Mesenchymal stem cell (in vitro differentiated cells and primary cell): ENCODE data around the gene LNP1.
"Not testable (repeated sequence)": the region's sequence is repeated elsewhere in the genome, so short reads cannot be mapped to it uniquely, and the experiment has no call there.

Experiments
- DNase-seq: peaks from one replicate; pipeline ENCODE4 v3.0.0-alpha.2; 2013
- H2AFZ ChIP-seq: one replicate; pipeline ENCODE4 v1.6.1; 2013; ENCODE audit warnings: low read depth, mild to moderate bottlenecking, control low read depth, inconsistent platforms, low read length, moderate library complexity
- H2AK5ac ChIP-seq: 2 replicates; pipeline ENCODE4 v1.6.1; 2013; ENCODE audit warnings: low read length, moderate library complexity, mild to moderate bottlenecking, inconsistent platforms; ENCODE audit not compliant: severe bottlenecking
- H2BK120ac ChIP-seq: one replicate; pipeline ENCODE4 v1.6.1; 2013; ENCODE audit warnings: low read depth, mild to moderate bottlenecking, inconsistent platforms, low read length, moderate library complexity
- H2BK12ac ChIP-seq, 2 experiments: one replicate each; pipeline ENCODE4 v1.6.1; 2013; ENCODE audit warnings: inconsistent platforms in 2 of 2, low read length in 2 of 2, mild to moderate bottlenecking in 2 of 2, moderate library complexity in 2 of 2, control low read depth in 1 of 2
- H2BK15ac ChIP-seq: one replicate; pipeline ENCODE4 v1.6.1; 2013; ENCODE audit warnings: mild to moderate bottlenecking, low read depth, inconsistent platforms; ENCODE audit not compliant: poor library complexity, severe bottlenecking
- H2BK5ac ChIP-seq: 2 replicates; pipeline ENCODE4 v1.6.1; 2013; ENCODE audit warnings: low read depth, mild to moderate bottlenecking, low read length, control low read depth, inconsistent platforms; ENCODE audit not compliant: poor library complexity, severe bottlenecking
- H3K14ac ChIP-seq, 2 experiments: one replicate each; pipeline ENCODE4 v1.6.1; 2013; ENCODE audit warnings: inconsistent platforms in 2 of 2, low read length in 2 of 2, control low read depth in 1 of 2, mild to moderate bottlenecking in 1 of 2, moderate library complexity in 1 of 2
- H3K18ac ChIP-seq, 2 experiments: one replicate each; pipeline ENCODE4 v1.6.1; 2013; ENCODE audit warnings: inconsistent platforms in 2 of 2, low read length in 2 of 2, control low read depth in 1 of 2, low read depth in 1 of 2, mild to moderate bottlenecking in 1 of 2
- H3K23ac ChIP-seq, 2 experiments: one replicate each; pipeline ENCODE4 v1.6.1; 2013; ENCODE audit warnings: inconsistent platforms in 2 of 2, low read length in 2 of 2, mild to moderate bottlenecking in 2 of 2, moderate library complexity in 2 of 2, control low read depth in 1 of 2
- H3K27ac ChIP-seq: 2 replicates; pipeline ENCODE4 v1.5.1; 2013; ENCODE audit warnings: mild to moderate bottlenecking, moderate library complexity, low read length, control low read depth, inconsistent platforms; ENCODE audit not compliant: poor library complexity, severe bottlenecking
- H3K27me3 ChIP-seq, 2 experiments: 2 replicates each; pipeline versions ENCODE4 v1.6.1 to v1.7.0; 2013; ENCODE audit warnings: low read length in 2 of 2, mild to moderate bottlenecking in 2 of 2, moderate library complexity in 2 of 2, control low read depth in 1 of 2, inconsistent platforms in 1 of 2; ENCODE audit not compliant: control insufficient read depth in 1 of 2, insufficient read depth in 1 of 2
- H3K36me3 ChIP-seq, 2 experiments: 2 replicates each; pipeline versions ENCODE4 v1.6.1 to v1.7.0; 2013; ENCODE audit warnings: low read length in 2 of 2, control low read depth in 1 of 2, inconsistent platforms in 1 of 2, low read depth in 1 of 2, mild to moderate bottlenecking in 1 of 2; ENCODE audit not compliant: insufficient read depth in 2 of 2, control insufficient read depth in 1 of 2
- H3K4ac ChIP-seq, 2 experiments: one replicate each; pipeline ENCODE4 v1.6.1; 2013; ENCODE audit warnings: inconsistent platforms in 2 of 2, low read length in 2 of 2, mild to moderate bottlenecking in 2 of 2, moderate library complexity in 2 of 2, control low read depth in 1 of 2, low read depth in 1 of 2
- H3K4me1 ChIP-seq: 2 replicates; pipeline ENCODE4 v1.6.1; 2013; ENCODE audit warnings: low read depth, low read length, control low read depth; ENCODE audit not compliant: control insufficient read depth, insufficient read depth
- H3K4me2 ChIP-seq: 2 replicates; pipeline ENCODE4 v1.6.1; 2013; ENCODE audit warnings: low read length, mild to moderate bottlenecking, inconsistent platforms; ENCODE audit not compliant: poor library complexity, severe bottlenecking
- H3K4me3 ChIP-seq, 2 experiments: 2 replicates each; pipeline versions ENCODE4 v1.5.1 to v1.7.0; 2013; ENCODE audit warnings: low read length in 2 of 2, mild to moderate bottlenecking in 2 of 2, control low read depth in 1 of 2, low read depth in 1 of 2; ENCODE audit not compliant: insufficient read depth in 1 of 2
- H3K79me1 ChIP-seq: replicated peaks from 2 replicates; pipeline ENCODE4 v1.6.1; 2013; ENCODE audit warnings: mild to moderate bottlenecking, control low read depth, low read length, inconsistent platforms; ENCODE audit not compliant: poor library complexity, severe bottlenecking
- H3K9ac ChIP-seq: 2 replicates; pipeline ENCODE4 v1.7.0; 2013; ENCODE audit warnings: mild to moderate bottlenecking, low read length, moderate library complexity
- H3K9me3 ChIP-seq: 2 replicates; pipeline ENCODE4 v1.7.0; 2013; ENCODE audit warnings: mild to moderate bottlenecking, low read length; ENCODE audit not compliant: control insufficient read depth
- H4K8ac ChIP-seq: one replicate; pipeline ENCODE4 v1.6.1; 2013; ENCODE audit warnings: inconsistent platforms, mild to moderate bottlenecking, low read length, moderate library complexity
- H4K91ac ChIP-seq: one replicate; pipeline ENCODE4 v1.6.1; 2013; ENCODE audit warnings: mild to moderate bottlenecking, low read length, inconsistent platforms
- WGBS: methylation state at CpG from one replicate; pipeline ENCODE4 v1.1.7; 2013; ENCODE audit warnings: mixed read lengths; 5-methylcytosine and 5-hydroxymethylcytosine counted together

The LNP1 gene

DNA sequence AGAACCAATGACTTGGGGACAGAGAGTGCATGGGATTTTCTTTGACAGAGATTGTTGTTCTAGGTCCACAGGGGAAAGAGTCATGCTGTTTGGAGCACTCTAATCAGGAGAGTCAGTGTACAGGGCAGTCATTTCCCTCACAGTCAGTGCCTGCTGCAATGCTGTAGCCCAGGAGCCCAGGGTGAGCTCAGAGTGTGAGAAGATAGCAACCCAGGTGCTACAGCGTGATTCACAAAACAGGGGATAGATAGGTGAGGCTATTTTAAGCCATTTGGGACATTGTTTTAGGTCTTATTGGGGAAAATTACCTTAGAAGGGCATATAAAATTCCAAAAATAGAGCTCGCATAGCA lies 37.3 kb downstream of the LNP1 start:
- Histone ChIP-seq H3K4ac (no peak overlapping the region), H2BK12ac (no peak overlapping the region), H3K27me3 (no peaks in the 10 kb centered on the region), H3K4me2 (no peak overlapping the region), H3K18ac (no peak overlapping the region), H3K79me1 (no peaks in the 10 kb centered on the region), H3K14ac (no peak overlapping the region), H4K91ac (no peak overlapping the region), H3K4me3 (no peak overlapping the region), H3K27ac (no peak overlapping the region), H3K9me3 (peaks cover 14% of the 10 kb centered on the region), H2BK15ac (no peak overlapping the region), H3K36me3 (no peaks in the 10 kb centered on the region), H2AFZ (no peak overlapping the region), H4K8ac (no peak overlapping the region), H3K4me1 (no peaks in the 10 kb centered on the region), H2BK5ac (no peak overlapping the region), H3K9ac (no peak overlapping the region), H2AK5ac (no peak overlapping the region), H2BK120ac (no peak overlapping the region), H3K23ac (no peak overlapping the region)
- no peak for DNase-seq
- 84% methylated on average over 2 of the region's 2 CpGs for WGBS

- Histone ChIP-seq H3K23ac (no peak overlapping the region), H3K14ac (no peak overlapping the region), H3K18ac (no peak overlapping the region), H3K4ac (no peak overlapping the region), H2BK5ac (no peak overlapping the region), H2AK5ac (no peak overlapping the region), H2AFZ (no peak overlapping the region), H4K91ac (no peak overlapping the region), H3K9ac (no peak overlapping the region), H3K4me2 (no peak overlapping the region), H2BK120ac (no peak overlapping the region), H3K27me3 (no peaks in the 10 kb centered on the region), H3K9me3 (peaks cover 13% of the 10 kb centered on the region), H4K8ac (no peak overlapping the region), H3K4me1 (no peaks in the 10 kb centered on the region), H2BK15ac (no peak overlapping the region), H3K4me3 (no peak overlapping the region), H3K27ac (no peak overlapping the region), H3K36me3 (no peaks in the 10 kb centered on the region), H2BK12ac (no peak overlapping the region), H3K79me1 (no peaks in the 10 kb centered on the region)
- DNase-seq: no peak
- WGBS: 93% methylated on average over 3 of the region's 3 CpGs
These were observed 39.6 kb downstream of the LNP1 start for GRCh38 chr3:100440895-100441294.

GRCh38 chr3:100443690-100444089 lies 42.4 kb downstream of the LNP1 start:
- no peaks in the 10 kb centered on the region for H3K36me3 ChIP-seq
- H3K9me3 ChIP-seq: peaks cover 9% of the 10 kb centered on the region
- no peak overlapping the region for H3K4me2 ChIP-seq
- no peak overlapping the region for H3K4ac ChIP-seq
- no peak overlapping the region for H2BK12ac ChIP-seq
- no peak overlapping the region for H2BK5ac ChIP-seq
- no peak overlapping the region for H3K23ac ChIP-seq
- H3K27me3 ChIP-seq: no peaks in the 10 kb centered on the region
- H3K18ac ChIP-seq: no peak overlapping the region
- H3K9ac ChIP-seq: no peak overlapping the region
- H2AFZ ChIP-seq: no peak overlapping the region
- no peak overlapping the region for H2BK120ac ChIP-seq
- no peak overlapping the region for H3K14ac ChIP-seq
- no peak overlapping the region for H4K8ac ChIP-seq
- H3K4me3 ChIP-seq: no peak overlapping the region
- H4K91ac ChIP-seq: no peak overlapping the region
- no peak overlapping the region for H2AK5ac ChIP-seq
- H3K27ac ChIP-seq: no peak overlapping the region
- no peak for DNase-seq
- no peak overlapping the region for H2BK15ac ChIP-seq
- H3K79me1 ChIP-seq: no peaks in the 10 kb centered on the region
- H3K4me1 ChIP-seq: no peaks in the 10 kb centered on the region

GRCh38 chr3:100447067-100447466 lies 45.7 kb downstream of the LNP1 start:
- not testable (repeated sequence) for H3K23ac ChIP-seq, H3K36me3 ChIP-seq, H3K9ac ChIP-seq, H3K79me1 ChIP-seq, H3K18ac ChIP-seq, H2AK5ac ChIP-seq, H3K27ac ChIP-seq, H2AFZ ChIP-seq, H4K8ac ChIP-seq, H3K27me3 ChIP-seq, H3K4me2 ChIP-seq, H3K9me3 ChIP-seq, H3K4me1 ChIP-seq, H3K4me3 ChIP-seq, H3K4ac ChIP-seq, H2BK12ac ChIP-seq, H2BK5ac ChIP-seq, DNase-seq, H2BK15ac ChIP-seq, H4K91ac ChIP-seq, H3K14ac ChIP-seq, H2BK120ac ChIP-seq
- WGBS: 100% methylated on average over 2 of the region's 3 CpGs
